Esophagus squamous epithelium (tissue), 4 donors: ENCODE measurements around the gene COCH.

Experiments
- CTCF ChIP-seq, 6 experiments: fragments of 450-650 bp in 4 of 6; fragments of 200-600 bp in 2 of 6; sonication (generic) in 2 of 6; IDR thresholded peaks; one replicate each; pipeline ENCODE4 v1.5.1; 2016 to 2019; ENCODE audit warnings: antibody characterized with exemption in 6 of 6, mild to moderate bottlenecking in 4 of 6, moderate library complexity in 4 of 6
- POLR2A ChIP-seq, 4 donors: fragments of 450-650 bp; IDR thresholded peaks; one replicate each; pipeline ENCODE4 v1.6.1; 2017; ENCODE audit warnings: antibody characterized with exemption in 4 of 4, mild to moderate bottlenecking in 4 of 4, moderate library complexity in 3 of 4

- TF ChIP-seq CTCF (IDR thresholded peaks at IDR 0.05) (no peak), POLR2A (IDR thresholded peaks at IDR 0.05) (no peak)
Measured at GRCh38 chr14:30908826-30909225, 34.5 kb downstream of the COCH start.
